GM19043 (cell line): Measurements from ENCODE around the gene SEMA6B.
"Not testable (repeated sequence)": the region's sequence is repeated elsewhere in the genome, so short reads cannot be mapped to it uniquely, and the experiment has no call there.

Experiments used
- ATAC-seq: cut with Tn5 transposase; IDR thresholded peaks from one replicate; pipeline ENCODE4 v1.9.1; 2021; ENCODE audit warnings: low read depth; ENCODE audit not compliant: unreplicated experiment

Gene SEMA6B

GRCh38 chr19:4573682-4574081, 14.2 kb upstream of the SEMA6B start:
- no peak for ATAC-seq

DNA sequence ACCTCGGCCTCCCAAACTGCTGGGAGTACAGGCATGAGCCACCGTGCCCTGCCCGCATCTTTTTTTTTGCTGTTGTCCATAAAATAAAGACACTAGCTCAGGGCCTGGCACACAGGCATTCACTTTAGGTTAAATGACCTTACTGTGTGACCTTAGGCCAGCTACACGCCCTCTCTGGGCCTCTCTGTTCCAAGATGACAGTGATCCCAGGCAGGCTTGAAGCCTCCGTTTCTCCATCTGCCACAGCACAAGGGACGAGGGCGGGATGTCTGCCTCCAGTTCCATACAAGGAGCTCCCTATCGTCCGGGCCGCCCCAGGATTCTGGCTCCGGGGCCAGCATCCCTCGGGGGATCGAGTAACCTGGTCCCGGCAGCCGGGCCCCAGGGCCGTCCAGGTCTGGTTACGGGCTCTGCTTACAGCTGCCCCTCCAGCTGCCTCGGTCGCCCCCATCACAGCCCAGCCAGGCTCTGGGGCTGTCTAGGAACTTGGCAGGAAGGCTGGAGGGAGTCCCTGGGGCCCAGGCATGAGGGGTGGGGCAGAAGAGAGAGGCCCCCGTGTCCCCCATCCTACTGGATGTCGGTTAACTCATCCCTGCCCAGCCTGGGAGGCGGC, 11.9 kb upstream of the SEMA6B start:
- no peak for ATAC-seq

DNA sequence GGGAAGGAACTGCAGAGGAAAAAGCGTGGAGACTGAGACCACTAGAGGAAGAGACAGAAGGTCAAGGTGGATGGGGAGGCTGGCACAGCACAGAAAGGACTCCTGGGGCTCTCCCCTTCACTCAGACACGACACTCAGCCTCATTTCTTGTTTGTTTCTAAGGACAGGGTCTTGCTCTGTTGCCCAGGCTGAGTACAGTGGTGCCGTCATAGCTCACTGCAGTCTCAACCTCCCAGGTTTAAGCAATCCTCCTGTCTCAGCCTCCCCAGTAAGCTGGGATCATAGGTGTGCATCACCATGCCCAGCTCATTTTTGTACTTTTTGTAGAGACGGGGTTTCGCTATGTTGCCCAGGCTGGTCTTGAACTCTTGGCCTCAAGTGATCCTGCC, 11.4 kb upstream of the SEMA6B start:
- no peak for ATAC-seq

GRCh38 chr19:4570402-4570801, 10.9 kb upstream of the SEMA6B start:
- ATAC-seq, result no peak

GRCh38 chr19:4568886-4569285, 9.4 kb upstream of the SEMA6B start:
- ATAC-seq, result no peak

- no peak for ATAC-seq
These were observed 8.1 kb upstream of the SEMA6B start for GRCh38 chr19:4567584-4568071.

GRCh38 chr19:4566402-4567051, 7.0 kb upstream of the SEMA6B start:
- ATAC-seq, result no peak

DNA sequence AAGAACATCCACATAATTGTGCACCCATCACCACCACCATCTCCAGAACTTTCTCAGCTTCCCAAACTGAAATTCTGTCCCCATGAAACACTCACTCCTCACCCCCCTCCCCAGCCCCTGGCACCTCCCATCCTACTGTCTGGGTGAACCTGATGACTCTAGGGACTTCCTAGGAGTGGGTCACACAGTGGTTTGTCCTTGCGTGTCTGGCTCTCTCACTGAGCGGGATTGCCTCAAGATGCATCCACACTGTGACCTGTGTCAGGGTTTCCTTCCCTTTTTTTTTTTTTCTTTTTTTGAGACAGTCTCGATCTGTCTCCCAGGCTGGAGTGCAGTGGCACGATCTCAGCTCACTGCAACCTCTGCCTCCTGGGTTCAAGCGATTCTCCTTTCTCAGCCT, 4.1 kb upstream of the SEMA6B start:
- not testable (repeated sequence) for ATAC-seq

- ATAC-seq, result not testable (repeated sequence)
These were observed 2.6 kb upstream of the SEMA6B start for GRCh38 chr19:4562085-4562484.

GRCh38 chr19:4557971-4558941, 1.2 kb downstream of the SEMA6B start:
- no peak for ATAC-seq

GRCh38 chr19:4557144-4557970, 2.1 kb downstream of the SEMA6B start:
- ATAC-seq, result no peak

GRCh38 chr19:4556597-4557127, 2.8 kb downstream of the SEMA6B start:
- ATAC-seq, result no peak

DNA sequence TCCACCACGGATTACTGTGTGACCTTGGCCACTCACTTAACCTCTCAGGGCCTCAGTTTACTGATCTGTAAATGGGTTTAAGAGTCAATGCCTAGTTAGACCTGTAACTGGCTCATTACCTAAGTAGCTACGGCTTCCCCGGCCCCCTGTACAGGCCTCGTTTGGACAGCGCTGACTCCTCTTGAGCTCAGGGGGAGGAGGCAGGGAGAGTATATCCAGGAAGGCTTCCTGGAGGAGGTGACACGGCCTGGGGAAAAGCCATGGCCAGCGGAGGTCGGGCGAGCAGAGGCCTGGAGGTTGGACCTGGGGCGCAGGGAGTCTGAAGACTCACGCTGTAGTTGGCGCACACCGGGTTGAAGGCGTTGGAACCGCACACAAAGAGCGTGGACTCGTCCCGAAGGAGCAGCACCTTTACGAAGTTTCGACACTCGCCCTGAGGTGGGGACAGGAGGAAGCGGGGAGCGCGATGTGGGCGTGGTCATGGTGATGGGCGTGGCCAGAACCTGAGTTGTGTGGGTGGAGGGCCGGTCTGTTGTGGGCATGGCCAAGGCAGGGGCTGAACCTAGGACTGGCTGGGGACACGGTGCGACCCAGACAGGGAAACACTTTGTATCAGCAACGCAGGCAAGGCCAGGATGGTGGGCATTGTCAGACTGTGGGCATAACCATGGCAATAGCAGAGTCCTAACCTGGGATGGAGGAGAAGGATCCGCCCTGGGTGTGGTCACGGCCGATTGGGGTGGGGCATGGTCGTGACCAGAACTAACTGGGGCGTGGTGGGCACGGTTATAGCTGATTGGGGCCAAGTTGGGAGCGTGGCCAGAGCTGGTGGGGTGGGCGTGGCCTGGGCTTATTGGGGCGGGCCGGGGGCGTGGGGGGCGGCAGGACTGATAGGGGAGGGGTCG, 3.6 kb downstream of the SEMA6B start:
- ATAC-seq, result no peak

DNA sequence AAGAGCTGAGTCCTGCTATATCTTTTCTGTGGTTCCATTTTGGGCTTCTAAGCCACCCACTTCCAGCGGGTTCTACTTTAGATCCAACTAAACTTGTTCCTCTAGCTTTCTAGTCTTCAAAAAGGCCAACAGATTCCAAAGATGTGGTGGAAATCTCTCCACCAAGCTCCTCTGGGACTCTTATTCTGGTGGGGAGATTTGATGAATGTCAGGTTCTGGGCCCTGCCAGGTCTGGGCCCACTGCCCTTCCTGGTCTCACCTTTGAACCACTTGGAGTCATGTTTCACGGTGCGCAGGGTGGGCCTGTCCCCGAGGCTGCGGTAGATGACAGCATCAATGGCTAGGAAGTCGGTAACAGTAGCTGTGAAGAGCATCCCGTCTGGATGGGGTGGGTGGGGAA, 4.8 kb downstream of the SEMA6B start:
- no peak for ATAC-seq

DNA sequence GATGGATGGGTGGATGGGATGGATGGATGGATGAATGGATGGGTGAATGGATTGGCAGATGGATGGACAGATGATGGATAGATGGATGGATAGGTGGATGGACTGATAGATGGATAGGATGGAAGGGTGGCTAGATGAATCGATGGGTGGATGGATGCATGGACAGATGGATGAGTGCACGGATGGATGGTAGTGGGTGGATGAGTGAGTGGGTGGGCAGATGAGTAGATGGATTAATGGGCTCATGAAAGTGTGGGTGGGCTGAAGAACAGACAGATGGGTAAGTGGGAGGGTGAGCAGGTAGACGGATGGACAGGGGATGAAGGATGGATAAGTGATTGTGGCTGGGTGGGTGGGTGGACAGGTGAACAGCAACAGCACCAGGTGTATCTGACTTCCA, 5.7 kb downstream of the SEMA6B start:
- ATAC-seq, result no peak

- no peak for ATAC-seq
These were observed 6.3 kb downstream of the SEMA6B start for GRCh38 chr19:4553092-4553695.

GRCh38 chr19:4552525-4552819, 7.0 kb downstream of the SEMA6B start:
- no peak for ATAC-seq

- ATAC-seq, result no peak
These were observed 8.9 kb downstream of the SEMA6B start for GRCh38 chr19:4550479-4551050.

DNA sequence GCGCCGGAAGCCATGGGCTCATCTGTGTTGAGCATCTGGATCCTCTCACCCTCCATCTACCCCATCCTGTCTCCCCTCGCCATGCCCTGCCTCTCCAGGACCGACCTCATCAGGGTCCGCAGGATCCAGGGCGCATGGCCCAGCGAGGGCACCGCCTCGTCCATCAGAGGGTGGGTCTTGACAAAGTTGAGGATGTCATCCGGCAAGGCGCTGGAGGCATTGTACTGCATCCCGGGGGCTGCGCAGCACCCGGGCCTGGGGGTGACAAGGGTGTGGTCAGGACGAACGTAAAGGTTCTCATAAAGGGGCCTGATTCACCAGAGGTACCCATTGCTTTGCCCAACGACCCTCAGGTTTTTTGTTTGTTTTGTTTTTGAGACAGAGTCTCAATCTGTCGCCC, 9.5 kb downstream of the SEMA6B start:
- ATAC-seq, result no peak
